GDM1 (cell line): Measurements from ENCODE around the gene LLCFC1.

Experiments used
- DNase-seq: peaks from one replicate; lab custom pipeline; 2025; lab: John Stamatoyannopoulos, UW

LLCFC1 gene

DNA sequence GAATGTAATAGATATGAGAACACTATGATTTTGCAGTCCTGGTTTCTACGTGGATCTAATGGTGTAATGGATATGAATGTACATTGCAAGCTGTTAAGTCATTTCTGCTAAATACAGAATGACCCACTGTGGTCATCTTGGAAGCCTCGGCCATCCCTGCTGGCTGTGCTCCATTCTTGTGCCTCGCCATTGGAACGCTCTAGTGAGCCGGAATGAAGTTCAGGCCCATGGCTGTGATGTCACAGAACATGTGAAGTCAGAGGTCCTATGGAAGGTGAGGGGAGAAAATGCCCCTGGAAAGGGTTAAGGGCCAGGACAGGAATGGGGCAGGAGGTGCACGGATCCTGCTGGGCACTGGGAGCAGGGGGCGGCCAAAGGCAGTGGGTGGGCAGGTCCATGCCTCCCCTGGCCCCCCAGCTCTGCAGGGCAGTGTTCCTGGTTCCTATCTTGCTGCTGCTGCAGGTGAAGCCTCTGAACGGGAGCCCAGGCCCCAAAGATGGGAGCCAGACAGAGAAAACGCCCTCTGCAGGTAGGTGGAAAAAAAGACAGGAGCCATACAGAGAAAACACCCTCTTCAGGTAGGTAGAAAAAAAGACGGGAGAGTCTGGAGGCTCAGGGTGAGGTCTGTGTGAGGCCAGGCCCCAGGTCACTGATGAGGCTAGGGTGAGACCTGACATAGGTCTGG is at the start of gene LLCFC1:
LLCFC1 (plus strand) TSS at position 259 of the 685 bp plus-strand sequence; CDS start at position 397, 138 bp downstream.
- DNase-seq: no peak

DNA sequence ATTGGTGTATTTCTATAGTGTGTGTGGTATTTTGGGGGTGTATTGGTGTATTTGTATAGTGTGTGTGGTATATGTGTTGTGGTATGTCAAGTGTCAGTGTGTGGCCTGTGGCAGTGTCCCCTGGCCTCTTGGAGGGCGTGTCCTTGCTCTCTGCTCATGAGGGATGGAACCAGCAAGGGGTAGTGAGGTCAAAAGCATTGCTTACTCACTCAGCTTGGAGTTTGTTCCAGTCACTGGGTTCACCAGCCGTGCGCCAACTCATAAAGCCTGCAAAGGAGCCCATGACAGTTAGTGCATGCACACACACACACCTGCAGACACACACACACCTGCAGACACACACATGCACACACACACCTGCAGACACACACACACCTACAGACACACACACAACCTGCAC is 49.5 kb upstream of the LLCFC1 start:
- no peak for DNase-seq

DNA sequence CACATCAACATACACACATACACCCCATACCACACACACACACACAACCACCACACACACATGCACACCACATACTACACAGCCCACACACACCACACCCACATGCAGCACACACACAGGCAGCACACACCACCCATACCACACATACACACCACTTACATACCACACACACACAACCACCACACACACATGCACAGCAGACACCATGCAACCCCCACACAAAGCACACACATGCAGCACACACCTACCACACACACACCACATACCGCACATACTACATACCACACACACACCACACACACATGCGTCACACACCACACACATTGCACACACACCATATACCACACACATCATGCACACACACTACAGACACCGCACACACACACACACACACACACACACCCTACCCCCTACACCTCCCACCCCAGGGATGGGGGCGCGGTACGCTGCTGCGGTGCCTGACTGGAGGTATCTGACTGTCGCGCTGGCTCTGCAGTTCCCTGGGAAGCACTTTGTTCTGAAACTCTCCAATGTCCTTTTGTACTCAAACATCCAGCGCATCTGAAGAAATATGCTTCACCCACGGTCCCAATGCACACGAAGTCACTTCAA is 48.3 kb upstream of the LLCFC1 start:
- no peak for DNase-seq

DNA sequence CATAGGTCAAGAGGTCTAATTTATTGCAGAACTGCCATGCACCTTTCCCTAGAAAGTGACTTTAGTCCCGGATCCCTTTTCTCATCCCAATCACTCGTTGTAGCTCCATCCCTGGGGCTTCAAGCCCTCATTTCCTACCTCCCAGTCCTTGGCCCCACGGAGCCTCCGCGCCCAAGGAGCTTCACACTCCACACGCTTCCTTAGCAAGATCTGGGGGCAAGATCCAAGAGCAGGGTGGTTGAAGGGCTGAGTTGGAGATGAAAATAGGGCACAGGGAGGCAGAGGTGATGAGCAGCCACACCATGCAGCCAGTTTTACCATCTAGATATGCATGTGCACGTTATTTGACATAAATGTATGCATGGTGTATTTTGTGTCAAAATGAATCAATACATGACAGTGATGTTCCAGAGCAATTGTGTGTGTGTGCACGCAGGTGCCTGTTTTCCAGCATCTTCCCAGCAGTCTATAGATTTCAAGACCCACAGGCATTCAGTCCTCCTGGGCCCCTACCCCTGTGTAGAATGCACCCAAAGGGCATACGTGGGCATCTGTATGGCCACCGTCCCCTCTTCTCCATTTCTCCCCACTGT is 47.7 kb upstream of the LLCFC1 start:
- no peak for DNase-seq

DNA sequence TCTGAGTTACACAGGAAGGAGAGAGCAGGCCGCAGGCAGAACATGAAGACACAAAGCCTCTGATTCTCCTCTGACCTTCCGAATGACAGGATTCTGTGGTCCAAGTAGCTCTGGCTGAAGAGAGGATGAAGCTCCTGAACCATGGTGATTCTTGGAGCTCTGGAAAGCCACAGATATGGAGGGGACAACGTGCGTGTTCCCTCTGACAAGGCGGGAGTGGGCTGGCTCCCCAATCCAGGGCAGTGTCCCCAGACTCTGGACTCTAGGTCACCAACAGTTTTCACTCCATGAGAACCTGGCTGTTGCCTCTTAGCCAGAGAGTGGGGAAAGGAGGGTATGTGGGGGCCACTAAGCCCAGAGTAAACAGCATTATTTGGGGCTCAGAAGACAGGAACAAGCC is 46.3 kb upstream of the LLCFC1 start:
- DNase-seq: no peak

DNA sequence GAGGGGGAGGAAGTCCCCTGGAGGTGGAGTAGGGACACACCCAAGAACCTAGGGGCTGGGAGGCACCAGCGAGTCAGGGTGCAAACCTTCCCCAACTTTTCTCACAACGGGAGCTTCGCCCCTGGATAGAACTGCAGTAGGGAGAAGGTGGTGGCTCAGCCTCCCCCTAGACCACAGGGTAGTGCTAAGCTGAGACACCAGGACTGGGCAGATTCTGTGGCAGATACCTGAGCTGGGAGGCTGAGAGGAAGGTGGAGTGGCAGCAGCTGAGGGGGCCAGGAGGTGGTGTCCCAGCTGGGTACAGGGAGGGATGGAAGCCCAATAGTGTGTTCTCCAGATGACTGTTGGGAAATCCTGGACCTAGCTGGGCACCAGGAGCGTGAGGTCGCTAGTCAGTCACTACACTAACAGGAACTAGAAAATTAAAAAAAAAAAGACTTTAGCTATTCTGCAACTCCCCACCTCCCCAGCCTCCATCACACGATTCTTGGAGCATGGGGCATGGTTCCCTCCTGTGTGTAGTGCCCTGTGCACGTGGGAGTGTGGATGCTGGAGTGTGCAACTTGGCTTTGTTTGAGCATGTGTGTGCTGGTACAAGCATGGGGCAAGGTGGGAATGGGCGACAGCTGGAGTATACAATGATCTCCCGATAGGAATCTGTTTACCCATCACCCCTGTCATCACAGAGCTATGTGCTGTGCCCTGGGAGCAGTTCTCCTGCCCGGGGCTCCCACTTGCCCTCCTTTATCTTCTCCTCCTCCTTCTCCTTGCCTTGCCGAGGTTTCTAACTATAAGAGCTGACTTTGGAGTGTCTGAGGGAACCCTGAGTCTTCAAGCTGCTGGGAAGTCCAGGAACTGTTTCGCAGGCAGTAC is 44.9 kb upstream of the LLCFC1 start:
- no peak for DNase-seq

DNA sequence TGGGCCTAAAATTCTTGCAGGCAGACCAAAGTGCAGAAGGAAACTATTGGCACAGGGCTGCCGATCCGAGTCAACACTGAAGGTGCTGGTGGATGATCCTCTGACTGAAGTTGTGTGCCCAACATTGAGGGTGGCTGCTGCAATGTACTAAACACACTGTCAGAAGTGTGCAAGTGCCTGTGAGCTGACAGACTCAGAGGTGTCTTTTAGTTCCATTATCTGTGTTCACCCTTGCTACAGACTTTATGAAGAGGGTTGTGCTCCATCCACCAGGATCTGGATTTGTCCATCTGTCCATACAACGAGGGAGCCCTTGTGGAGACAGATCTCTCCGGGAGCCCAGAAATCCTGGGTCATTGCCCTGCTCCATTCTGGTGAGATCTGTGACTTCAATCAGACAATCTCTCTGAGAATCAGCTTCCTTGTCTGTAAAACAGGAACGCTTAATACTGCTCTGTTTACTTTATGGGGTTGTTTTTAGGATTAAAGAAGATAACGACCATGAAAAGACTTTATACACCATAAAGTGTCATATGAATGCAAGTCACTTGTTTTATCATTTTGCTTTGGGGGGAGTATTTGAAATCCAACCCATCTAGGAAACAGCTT is 44.2 kb upstream of the LLCFC1 start:
- DNase-seq: no peak

DNA sequence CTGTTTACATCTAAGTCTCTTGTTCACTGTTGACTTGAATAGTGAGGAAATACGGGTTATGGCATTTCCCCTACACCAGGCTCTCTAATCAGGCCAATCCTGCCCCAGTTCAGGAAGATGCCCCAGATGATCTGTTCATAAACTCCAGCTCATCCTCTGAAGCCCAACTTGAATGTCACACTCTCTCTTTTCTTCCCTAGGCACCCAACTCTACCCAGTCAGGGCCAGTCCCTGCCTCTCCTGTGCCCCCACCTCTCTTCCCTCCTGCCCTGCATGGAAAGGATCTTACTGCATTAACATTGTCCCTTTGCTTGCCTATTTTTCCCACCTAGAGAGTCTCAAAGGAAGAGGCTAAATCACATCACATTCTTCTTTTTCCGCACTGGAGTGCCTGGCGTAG is 43.1 kb upstream of the LLCFC1 start:
- DNase-seq: no peak

DNA sequence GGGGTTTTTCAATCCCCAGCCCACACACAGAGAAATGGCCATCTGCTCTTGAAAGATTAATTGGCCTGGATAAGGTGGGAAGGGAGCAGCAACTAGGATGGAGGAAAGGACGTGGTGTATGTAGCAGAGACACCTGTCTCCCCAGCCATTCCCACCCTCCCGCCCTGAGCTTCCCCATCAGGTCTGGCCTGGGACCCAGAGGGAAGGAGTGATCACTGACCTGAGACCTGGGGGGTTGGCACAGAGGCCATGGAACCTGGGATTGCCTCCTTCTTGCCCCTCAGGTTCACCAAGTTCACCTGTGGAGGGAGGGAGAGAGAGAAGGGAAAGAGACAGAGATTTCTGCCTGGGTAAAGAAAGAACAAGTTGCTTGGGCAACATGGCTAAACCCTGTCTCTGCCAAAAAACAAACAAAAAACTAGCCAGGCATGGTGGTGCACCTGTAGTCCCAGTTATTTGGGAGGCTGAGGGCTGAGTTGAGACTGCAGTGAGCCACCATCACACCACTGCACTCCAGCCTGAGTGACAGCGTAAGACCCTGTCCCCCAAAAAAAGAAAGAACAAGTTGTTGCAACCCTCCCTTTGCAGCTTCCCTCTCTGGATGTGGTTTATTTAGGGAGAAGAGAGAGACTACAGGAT is 42.4 kb upstream of the LLCFC1 start:
- DNase-seq: no peak

DNA sequence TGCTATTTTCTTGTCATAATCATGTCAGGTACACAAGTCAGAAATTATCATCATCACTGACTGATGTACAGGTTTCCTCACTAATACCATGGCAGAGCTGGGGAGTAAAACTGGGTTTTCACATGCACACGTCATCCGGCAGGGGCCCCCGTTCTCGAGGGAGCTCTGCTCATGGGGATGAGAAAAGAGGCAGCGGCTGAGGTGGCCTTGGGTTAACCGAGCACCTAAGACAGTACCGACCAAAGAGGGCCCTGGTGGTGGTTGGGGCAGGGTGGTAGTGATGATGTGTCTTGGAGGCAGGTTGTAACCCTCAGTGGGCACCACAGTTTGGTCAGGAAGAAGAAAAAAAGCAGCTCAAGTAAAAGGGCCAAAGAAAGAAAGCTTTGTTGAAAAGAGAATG is 41.6 kb upstream of the LLCFC1 start:
- DNase-seq: no peak

DNA sequence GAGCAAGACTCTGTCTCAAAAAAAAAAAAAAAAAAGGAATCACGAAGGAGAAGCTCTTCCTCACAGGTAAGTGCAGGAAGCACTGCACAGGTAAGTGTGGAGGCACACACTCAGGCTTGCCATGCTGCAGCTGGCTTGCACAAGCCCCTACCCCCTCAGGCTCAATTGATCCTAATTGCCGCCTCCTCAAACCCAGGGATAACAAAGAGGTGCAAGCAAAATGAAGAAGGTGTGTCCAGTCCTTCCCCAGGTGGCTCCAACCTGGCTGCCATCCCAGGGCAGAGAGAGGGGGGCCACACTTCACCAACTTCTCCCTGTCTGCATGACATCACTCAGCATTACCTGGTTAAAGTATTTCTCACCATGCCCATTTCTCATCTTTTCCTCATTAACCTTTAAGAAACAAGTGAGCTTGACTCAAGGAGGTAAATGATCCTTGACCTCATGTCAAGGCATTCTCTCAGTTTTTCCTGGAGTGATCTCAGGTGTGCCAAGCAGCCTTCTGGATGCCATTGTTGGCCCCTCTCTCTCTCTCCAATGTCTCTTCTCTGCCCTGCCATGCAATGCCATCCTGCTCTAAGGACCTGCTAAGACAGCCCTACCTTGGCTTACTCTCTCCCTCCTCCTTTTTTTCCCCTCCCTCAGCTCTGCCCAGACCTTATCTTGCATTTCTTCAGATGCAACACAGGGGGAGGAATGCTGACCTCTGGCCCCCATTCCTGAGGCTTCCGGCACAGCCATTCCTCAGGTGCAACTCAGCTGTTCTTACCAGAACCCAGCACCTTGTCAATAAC is 40.7 kb upstream of the LLCFC1 start:
- no peak for DNase-seq

DNA sequence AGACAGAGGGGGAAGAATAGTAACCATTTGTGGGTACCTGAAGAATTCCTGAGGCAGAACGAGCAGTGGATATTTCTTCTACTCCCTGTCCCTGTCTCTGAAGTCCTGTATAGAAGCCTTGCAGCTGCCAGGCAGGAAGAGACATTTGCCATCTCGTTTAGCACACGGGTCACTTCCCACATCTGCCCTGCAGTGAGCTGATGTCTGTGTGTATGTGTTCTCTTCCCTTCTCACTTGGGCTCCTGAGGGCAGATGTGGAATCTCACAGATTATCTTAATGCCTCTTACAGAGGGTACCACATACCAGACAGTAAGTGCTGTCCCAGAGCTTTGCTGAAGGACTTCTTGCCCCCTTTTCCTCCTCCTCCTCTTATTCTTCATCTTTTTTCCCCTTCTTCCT is 39.6 kb upstream of the LLCFC1 start:
- DNase-seq: no peak

DNA sequence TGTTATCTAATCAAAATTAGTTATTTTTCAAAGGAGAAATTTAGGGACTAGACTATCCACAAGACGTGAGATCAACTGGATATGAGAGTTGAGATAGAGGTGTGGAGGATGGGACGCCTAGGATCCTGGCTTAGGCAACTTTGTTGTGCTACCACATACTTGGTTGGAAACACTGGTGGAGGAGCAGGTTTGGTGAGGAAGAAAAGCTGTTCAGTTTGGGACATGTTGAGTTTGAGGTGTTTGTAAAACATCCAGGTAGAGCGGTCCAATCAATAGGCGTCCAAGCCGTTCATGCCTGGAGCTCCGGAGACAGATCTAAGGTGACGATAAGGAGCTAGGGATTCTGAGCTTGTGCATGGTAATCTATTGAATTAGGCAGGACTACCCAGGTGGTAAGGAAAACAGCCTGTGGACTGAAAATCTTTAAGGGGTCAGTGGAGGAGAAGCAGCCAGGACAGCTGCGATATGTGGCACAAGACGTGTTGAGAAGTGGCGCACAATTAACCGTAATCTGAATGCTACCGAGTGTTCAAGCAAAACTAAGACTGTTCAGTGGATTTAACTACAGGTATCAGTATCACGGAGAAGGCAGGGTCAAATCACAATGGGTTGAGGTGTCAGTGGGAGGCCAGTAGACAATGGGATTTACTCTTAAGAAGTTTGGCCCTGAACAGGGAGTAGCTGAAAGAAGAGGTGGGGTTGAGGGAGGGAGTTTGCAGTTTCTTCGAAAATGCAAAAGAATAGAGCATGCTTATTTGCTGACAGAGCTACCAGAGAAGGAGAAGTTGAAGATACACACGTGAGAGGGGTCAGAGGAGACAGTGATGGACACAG is 37.6 kb upstream of the LLCFC1 start:
- no peak for DNase-seq

DNA sequence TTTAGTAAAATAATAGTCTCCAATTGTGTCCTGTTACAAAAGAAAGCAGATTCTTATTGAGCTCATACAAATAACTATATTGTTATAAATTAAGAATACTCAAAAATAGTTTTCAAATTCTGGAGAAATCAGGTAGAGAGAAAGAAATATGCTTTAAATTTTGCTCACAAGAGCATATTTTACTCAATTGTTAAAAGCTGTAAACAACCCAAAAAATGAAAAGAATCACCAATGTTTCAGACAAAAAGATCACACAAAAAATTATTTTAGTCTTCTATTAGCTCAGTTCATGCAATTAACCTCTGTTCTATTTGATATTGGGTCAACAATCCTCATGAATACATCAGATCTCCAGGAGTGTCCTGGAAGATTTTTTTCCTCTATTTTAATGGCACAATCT is 35.2 kb upstream of the LLCFC1 start:
- DNase-seq: no peak

DNA sequence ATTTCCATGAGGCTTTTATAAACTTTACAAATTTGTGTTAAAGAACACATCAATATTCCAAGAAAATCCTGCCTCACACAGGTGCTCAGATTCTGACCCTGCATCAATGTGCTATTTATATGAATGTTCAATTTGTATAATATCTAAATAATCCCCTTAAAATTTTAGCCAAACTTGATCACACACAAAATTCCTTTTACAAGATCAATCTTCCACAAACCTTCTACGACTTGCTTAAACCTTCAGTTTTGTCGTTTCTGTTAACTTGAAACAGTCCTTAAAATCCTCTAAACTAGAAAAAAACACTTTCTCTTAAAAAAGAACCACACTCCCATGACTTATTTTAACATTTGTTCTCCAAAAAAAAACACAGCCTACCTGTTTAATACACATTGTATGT is 33.5 kb upstream of the LLCFC1 start:
- DNase-seq: no peak

DNA sequence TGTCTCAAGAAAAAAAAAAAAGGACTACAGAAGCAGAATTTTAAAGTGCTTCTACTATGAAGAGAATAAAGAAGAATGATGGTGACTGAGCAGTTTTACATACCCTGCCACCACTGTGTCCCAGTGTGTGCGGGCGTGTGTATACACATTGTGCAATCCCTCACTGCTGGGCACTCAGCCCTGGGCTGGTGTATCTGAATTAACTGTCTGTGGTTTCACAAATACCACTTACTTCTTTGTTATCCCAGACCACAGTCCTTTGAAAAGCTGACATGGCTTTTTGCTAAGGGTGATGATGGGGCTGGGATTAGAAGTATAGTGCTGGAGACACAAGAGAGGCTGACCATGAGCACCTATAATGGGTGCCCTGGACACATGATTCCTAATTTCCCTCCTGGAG is 32.6 kb upstream of the LLCFC1 start:
- no peak for DNase-seq

DNA sequence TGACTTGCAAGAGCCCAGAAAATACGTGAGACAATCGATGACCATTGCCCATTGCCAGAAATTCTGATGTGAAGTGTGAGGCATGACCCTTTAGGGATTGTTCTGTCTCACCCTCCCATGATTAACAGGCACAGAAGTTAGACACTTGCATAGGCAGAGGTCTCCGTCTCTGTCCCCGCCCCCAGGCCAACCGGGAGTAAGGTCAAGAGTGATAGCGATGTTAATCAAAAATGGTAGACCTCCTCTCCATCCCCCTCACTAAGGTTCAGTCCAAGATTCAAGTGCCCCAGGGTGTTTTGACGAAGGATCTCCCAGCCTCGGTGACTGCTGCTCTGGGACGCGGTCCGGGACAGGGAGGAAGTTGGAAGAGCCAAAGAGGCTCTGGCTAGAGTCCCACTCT is 31.0 kb upstream of the LLCFC1 start:
- no peak for DNase-seq

DNA sequence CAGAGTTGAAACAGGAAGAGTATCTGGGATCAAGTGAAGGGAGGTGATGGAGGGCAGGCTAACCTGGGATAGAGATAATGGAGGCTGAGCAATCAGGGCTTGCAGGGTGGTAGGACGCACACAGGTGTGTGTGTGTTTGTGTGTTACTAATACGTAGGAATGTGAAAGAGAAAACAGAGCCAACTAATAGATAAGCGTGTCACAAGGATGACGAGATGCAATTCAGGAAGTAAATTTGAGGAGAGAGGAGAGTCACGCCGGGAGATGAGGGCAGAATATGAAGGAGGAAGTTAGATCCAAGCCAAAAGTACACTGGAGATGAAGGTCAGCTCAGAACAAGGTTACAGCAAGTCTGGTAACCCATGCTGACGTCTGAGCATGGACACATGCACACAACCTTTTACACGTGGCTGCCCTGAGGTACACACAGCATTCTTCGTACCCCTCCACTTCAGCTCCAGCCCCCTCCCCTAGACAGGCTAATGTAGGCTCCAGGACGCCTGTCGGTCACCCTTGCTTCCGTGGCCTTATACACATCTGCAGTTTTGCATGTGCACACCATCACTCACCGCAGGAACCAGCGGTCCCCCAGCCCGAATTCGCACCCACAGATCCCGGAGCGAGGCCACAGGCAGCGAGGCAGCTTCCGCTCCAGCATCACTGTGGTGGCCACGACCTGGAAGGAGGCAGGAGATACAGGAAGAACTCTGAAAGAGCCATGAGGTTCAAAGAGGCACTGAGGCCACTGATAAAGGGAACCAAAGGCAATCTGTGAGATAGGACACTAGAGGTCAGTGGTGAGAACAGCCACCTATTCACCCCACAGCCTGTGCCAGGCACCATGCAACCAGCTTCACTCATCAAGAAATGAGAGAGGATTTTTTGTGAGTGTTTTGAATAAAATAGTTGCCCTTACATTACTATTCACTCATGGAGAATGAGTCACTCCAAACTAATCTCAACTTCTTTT is 30.1 kb upstream of the LLCFC1 start:
- DNase-seq: no peak

DNA sequence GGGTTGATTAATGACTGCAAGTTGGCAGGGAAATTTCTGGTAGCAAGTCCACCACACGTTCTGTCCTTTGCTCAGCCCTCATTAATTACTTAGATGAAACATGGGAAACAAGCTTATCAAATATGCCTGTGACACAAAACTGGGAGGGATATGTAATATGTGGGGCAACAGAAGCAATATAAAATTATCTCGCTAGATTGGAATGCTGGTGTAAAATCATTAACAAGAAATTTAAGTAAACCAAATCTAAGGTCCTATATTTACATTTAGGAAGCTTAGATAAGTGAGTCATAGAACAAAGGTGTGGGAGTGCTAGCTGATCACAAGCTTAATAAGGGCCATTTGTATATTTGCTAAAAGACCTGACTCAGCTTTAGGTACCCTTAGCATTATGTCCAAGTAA is 29.3 kb upstream of the LLCFC1 start:
- no peak for DNase-seq
